ENCODE results near the gene DNER. TPM values are rescaled to one million over a fixed set of nuclear protein-coding genes. Genes with fewer than 3 reads are reported as not detected.

Gene DNER
- total and polyA plus RNA-seq, 2 donors (not counting 3 experiments of a cell fraction or from before 2014, with no cell fraction given) = 0.01 TPM; not detected in 1

DNA sequence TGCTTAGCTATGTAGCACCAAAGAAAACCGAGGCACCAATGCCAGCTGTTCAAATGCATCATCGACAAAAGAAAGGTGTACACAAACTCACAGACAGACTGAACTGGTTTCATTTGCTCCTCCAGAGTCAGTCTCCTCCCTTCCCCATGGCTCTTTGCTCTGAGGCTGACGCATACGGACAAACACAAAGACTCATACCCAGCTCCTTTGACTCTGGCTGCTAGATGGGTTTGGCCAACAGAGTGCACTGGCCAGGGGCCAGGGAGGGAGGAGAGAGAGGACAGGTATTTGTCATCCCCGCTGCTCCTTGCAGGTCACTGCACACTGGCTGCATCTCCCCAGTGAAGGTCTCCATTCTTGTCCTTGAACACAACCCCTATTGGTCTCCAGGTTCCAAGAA is 40.7 kb downstream of the DNER start:
- ChIA-PET POLR2A (no interaction called here), CTCF (no interaction called here)
- no peak for TF ChIP-seq POLR2AphosphoS5 (IDR thresholded peaks at IDR 0.05; ENCODE audit: insufficient read depth, low read depth, low read length)
- TF ChIP-seq, protein P1, sequence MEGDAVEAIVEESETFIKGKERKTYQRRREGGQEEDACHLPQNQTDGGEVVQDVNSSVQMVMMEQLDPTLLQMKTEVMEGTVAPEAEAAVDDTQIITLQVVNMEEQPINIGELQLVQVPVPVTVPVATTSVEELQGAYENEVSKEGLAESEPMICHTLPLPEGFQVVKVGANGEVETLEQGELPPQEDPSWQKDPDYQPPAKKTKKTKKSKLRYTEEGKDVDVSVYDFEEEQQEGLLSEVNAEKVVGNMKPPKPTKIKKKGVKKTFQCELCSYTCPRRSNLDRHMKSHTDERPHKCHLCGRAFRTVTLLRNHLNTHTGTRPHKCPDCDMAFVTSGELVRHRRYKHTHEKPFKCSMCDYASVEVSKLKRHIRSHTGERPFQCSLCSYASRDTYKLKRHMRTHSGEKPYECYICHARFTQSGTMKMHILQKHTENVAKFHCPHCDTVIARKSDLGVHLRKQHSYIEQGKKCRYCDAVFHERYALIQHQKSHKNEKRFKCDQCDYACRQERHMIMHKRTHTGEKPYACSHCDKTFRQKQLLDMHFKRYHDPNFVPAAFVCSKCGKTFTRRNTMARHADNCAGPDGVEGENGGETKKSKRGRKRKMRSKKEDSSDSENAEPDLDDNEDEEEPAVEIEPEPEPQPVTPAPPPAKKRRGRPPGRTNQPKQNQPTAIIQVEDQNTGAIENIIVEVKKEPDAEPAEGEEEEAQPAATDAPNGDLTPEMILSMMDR (IDR thresholded peaks at IDR 0.05; ENCODE audit: extremely low read depth in 1 of 2, insufficient read depth in 1 of 2, low read depth in 1 of 2, low read length in 2 of 2) = no peak
- BruUV-seq (replicated peaks) = no TSS peak
- Histone ChIP-seq H3K4me2 (ENCODE audit: insufficient read depth, low read length) (no peak overlapping the region), H3K79me2 (ENCODE audit: control insufficient read depth, insufficient read depth, low read length) (no peaks in the 10 kb centered on the region), H3K4me3 (replicated peaks in 1 of 3; ENCODE audit: insufficient read depth in 1 of 3, low read depth in 1 of 3, low read length in 3 of 3) (no peak overlapping the region), H3K36me3 (ENCODE audit: control insufficient read depth in 2 of 2, extremely low read depth in 1 of 2, insufficient read depth in 2 of 2, low read length in 2 of 2) (no peaks in the 10 kb centered on the region), H3K27ac (ENCODE audit: insufficient read depth, low read depth, low read length) (no peak overlapping the region), H3K9ac (replicated peaks; ENCODE audit: extremely low read depth, insufficient read depth, low read length) (no peak overlapping the region), H2AFZ (ENCODE audit: low read depth, low read length) (no peak overlapping the region), H3K27me3 (ENCODE audit: control insufficient read depth in 2 of 2, insufficient read depth in 2 of 2, low read length in 2 of 2) (no peaks in the 10 kb centered on the region), H3K9me1 (replicated peaks; ENCODE audit: control insufficient read depth, extremely low read depth, insufficient read depth, low read length) (no peaks in the 10 kb centered on the region), H3K4me1 (ENCODE audit: control insufficient read depth, extremely low read depth, insufficient read depth, low read length) (no peaks in the 10 kb centered on the region), H4K20me1 (replicated peaks; ENCODE audit: control insufficient read depth, extremely low read depth, insufficient read depth, low read length) (no peaks in the 10 kb centered on the region), H3K9me3 (replicated peaks; ENCODE audit: control insufficient read depth, insufficient read depth, low read length) (no peaks in the 10 kb centered on the region)
- dilution Hi-C loops (cut with MboI; ENCODE audit: extremely low pct_ligation_motif_present, low sequenced_read_pairs) (no loop called here), intact Hi-C loops (cut with micrococcal nuclease) (no loop called here)
- FAIRE-seq = no peak
- no peak for DNase-seq (ENCODE audit: low read depth, low spot score)

- no peaks in the 10 kb centered on the region for H3K9me3 ChIP-seq (replicated peaks; ENCODE audit: control insufficient read depth, insufficient read depth, low read length)
- H2AFZ ChIP-seq (ENCODE audit: low read depth, low read length) = no peak overlapping the region
- DNase-seq (ENCODE audit: low read depth, low spot score) (no peak), FAIRE-seq (no peak)
- no peaks in the 10 kb centered on the region for H3K79me2 ChIP-seq (ENCODE audit: control insufficient read depth, insufficient read depth, low read length)
- H3K9ac ChIP-seq (replicated peaks; ENCODE audit: extremely low read depth, insufficient read depth, low read length) = no peak overlapping the region
- no peak overlapping the region for H3K4me2 ChIP-seq (ENCODE audit: insufficient read depth, low read length)
- ChIA-PET CTCF (no interaction called here), POLR2A (no interaction called here)
- dilution Hi-C loops (cut with MboI; ENCODE audit: extremely low pct_ligation_motif_present, low sequenced_read_pairs) = no loop called here
- intact Hi-C loops (cut with micrococcal nuclease) = no loop called here
- no peaks in the 10 kb centered on the region for H3K36me3 ChIP-seq (ENCODE audit: control insufficient read depth in 2 of 2, extremely low read depth in 1 of 2, insufficient read depth in 2 of 2, low read length in 2 of 2)
- H3K4me3 ChIP-seq (replicated peaks in 1 of 3; ENCODE audit: insufficient read depth in 1 of 3, low read depth in 1 of 3, low read length in 3 of 3) = no peak overlapping the region
- H3K27me3 ChIP-seq (ENCODE audit: control insufficient read depth in 2 of 2, insufficient read depth in 2 of 2, low read length in 2 of 2) = no peaks in the 10 kb centered on the region
- no peak for TF ChIP-seq POLR2A (IDR thresholded peaks at IDR 0.05; ENCODE audit: low read depth, low read length)
- TF ChIP-seq GATA2 (IDR thresholded peaks at IDR 0.05; ENCODE audit: insufficient read depth, insufficient read length, low read depth, low read length) = no peak
- TF ChIP-seq EZH2 (IDR thresholded peaks at IDR 0.05; ENCODE audit: borderline replicate concordance, low read depth, low read length, severe bottlenecking) = no peak
- H3K4me1 ChIP-seq (ENCODE audit: control insufficient read depth, extremely low read depth, insufficient read depth, low read length) = no peaks in the 10 kb centered on the region
- H4K20me1 ChIP-seq (replicated peaks; ENCODE audit: control insufficient read depth, extremely low read depth, insufficient read depth, low read length) = no peaks in the 10 kb centered on the region
- H3K27ac ChIP-seq (ENCODE audit: insufficient read depth, low read depth, low read length) = no peak overlapping the region
- no TSS peak for BruUV-seq (replicated peaks)
- H3K9me1 ChIP-seq (replicated peaks; ENCODE audit: control insufficient read depth, extremely low read depth, insufficient read depth, low read length) = no peaks in the 10 kb centered on the region
These were observed 42.3 kb downstream of the DNER start for GRCh38 chr2:229672021-229672420.
